HL-60/S4 treated with phorbol 12-myristate 13-acetate at 8.2 ng/mL for 4 days and 3 days (cell line): ENCODE results near the gene PIK3AP1.

Experiments used
- in situ Hi-C: fragments of 300-500 bp; cut with MboI; formaldehyde crosslinking; loops from 2 replicates; pipeline ENCODE4 v1.15.0; 2022; ENCODE audit warnings: low sequenced_read_pairs

Gene PIK3AP1

DNA sequence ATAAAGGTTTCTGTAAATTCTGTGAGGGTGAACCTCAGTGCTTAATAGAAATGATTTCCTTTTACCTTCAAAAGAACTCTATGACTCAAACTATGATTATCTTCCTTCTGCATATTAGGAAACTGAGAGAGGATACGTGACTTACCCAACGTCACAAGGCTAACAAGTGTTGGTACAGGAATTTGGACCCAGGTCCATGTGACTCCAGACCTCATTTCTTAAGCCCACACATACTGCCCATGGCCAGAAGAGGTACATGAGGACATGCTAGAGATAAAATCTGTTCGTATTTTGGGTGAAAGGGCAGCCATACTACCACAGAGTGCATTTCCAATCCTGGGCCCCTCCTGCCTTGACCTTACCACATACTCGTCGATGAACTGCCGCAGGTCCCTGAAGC is 72.0 kb downstream of the PIK3AP1 start:
- in situ Hi-C loops: loop anchor here (10.0 to 25.0 kb wide), 2 partner anchors 67 to 189 kb away; partner anchors contain the start of gene LCOR

DNA sequence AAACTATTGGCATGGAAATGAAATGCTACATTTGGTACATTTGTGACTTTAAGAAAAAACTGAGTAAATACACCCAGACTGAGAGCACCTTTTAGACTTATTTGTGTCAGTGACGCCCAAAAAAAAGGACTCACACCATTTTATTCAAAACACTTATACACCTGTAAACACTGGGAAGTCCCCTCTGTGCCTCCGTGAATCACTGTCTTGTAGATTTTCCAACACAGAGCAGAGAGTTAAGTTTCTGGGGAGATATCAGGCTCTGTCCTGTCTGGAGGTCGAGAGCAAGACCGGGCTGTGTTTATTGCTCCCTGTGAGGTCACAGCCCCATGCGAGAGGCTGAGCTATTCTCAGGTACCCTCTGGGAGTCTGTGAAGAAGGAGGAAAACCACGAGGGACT is 72.8 kb downstream of the PIK3AP1 start:
- in situ Hi-C loops: loop anchor here (10.0 to 25.0 kb wide), 2 partner anchors 67 to 190 kb away; partner anchors contain the start of gene LCOR

DNA sequence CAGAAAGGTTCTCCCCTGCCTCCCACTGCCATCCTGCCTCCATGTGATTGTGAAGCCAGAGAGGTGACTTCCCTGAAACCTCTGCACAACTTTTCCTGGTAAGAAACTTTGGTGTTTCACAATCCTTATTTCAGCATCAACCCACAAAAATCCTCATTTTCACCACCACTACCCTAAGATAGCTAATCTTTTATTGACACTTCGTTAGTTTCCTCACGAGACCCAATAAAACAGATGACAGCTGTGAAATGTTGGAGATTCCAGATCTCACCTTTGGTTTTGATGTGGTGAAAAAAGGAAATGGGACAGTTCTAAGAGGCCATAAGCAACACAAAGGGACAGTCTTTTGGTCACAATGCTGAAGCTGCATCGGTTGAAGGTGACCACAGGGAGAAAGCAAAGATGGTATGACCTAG is 73.6 kb downstream of the PIK3AP1 start:
- in situ Hi-C loops: loop anchor here (10.0 to 25.0 kb wide), 2 partner anchors 68 to 191 kb away; partner anchors contain the start of gene LCOR

DNA sequence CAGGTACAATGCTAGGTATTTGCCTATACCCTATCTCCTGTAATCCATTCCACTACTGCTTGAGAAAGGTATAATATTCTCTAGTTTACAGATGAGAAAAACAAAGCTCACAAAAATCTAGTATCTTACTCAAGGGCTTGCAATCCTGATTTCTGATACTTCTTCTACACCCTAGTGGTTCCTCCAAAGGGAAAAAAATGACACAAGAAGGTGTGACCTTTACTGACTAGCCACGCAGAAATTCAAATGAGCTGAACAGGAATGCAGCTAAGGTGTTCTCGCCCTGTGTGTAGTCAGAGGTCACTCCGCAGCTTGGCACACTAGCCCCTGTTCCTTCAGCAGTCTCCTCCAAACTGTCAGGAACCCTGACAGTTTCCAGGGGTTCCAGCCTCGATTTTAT is 74.0 kb downstream of the PIK3AP1 start:
- in situ Hi-C loops: loop anchor here (10.0 to 25.0 kb wide), 2 partner anchors 68 to 191 kb away; partner anchors contain the start of gene LCOR

DNA sequence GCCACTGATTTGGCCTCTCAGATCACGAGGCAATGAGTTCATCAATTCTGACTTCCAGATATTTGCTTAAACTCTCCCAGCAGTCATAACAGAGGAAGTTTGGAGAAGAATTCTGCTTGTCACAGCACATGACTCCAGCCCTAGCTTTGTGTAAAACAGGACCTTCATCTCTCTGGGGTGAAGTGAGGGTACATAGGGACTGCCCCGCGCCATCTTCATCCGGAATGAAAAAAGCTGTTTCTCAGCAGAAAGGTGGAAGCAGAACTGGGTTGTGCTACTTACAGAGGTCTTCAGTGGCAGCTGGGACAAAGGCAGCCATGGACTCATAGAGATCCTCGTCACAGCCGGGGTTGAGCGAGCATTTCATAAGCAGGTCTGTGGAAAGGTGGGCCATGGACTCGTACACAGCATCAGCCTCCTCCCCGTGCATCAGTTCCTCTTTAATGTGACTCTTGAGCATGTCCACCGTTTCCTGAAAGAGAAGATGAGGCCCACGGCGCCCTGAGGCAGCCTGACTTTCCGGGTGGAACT is 75.1 kb downstream of the PIK3AP1 start:
- in situ Hi-C loops: loop anchor here (10.0 to 25.0 kb wide), 2 partner anchors 70 to 192 kb away; partner anchors contain the start of gene LCOR

DNA sequence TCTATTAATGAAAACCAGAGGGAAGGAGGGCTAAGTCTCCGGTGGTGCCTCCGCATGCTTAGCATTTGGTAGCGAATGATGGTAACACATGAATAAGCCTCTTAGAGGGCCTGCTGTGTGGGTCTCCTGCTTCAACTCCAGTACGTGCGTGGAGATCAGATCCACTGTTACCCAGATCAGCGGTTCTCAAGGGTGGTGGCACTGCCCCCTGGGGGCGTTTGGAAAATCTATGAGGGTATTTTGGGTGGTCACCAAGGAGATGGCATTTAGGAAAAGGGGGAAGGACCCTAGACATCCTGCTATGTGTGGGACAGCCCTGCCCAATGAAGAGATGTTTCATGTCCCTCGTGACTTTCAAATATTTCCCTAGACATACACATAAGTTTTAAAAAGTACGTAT is 76.4 kb downstream of the PIK3AP1 start:
- in situ Hi-C loops: loop anchor here (10.0 to 25.0 kb wide), 2 partner anchors 71 to 193 kb away; partner anchors contain the start of gene LCOR

DNA sequence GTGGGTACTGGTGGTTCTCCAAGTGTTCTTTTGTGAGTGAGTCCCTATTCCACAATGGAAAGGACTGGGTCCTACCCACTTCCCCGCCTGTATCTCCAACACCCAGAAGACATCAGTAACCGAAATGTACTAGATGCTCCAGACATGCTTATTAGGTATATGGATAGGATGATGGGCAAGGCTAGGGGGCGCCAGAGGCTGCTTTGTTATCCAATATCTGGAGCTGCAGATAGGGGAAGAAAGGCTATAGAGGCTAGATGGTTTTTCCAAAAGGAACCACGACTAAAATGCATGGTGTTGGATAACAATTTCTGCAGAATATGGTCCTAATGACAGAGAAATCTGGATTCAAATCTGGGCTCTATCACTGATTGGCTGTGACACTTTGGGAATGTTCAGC is 77.3 kb downstream of the PIK3AP1 start:
- in situ Hi-C loops: loop anchor here (10.0 to 25.0 kb wide), 2 partner anchors 72 to 194 kb away; partner anchors contain the start of gene LCOR

DNA sequence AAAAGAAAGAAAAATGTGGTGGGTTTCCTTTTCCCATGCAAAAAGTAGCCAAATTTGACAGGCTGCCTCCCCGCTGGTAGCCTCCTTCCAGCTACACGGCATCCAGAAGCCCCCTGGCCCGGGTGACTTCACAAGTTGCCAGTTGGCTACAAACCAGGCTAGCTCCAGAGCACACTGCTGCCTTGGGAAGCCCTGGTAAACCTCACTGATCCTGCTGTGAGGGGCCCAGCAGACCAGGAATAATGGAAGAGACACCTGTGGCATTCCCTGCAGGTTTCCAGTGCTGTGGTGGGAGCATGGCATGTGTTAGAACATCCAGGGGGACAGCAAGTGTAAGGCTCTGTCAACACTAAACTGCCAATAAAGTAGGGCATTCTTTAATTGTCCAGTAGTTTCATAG is 77.8 kb downstream of the PIK3AP1 start:
- in situ Hi-C loops: loop anchor here (10.0 to 25.0 kb wide), 2 partner anchors 72 to 195 kb away; partner anchors contain the start of gene LCOR

DNA sequence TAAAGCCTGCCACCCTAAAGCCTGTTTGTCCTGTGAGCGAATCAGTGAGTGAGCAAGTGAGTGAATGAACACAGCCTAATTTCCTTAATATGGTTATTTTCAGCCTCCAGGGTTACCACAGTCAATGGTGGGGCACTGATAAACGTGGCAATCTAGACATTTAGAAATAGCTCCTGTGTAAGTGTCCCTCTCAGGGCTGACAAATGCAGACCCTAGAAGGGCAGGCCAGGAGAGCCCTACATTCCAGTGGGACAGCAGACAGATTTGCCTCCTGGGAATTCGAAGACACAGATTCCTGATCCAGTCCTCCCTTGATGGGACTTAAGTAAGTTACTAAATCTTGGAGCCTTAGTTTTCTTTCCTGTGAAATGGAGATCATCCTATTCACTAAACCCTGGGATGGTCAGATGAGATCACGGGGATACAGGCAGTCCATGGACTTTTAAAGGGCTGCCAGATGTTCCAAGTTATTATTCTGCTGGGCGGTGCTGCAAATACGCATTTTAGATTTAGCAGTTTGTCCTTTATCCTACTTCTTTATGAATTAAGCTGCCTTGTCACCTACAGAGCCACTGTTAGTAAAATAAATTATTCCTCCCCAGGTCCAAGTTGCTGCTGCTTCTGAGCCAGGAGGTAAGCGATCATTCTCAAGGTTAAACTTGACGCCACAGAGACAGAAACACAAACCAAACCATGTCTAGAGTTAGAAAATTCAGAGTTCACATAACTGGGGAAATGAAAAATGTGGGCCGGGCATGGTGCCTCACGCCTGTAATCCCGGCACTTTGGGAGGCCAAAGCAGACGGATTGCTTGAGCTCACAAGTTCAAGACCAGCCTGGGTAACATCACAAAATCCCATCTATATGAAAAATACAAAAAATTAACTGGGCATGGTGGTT is 78.7 kb downstream of the PIK3AP1 start:
- in situ Hi-C loops: loop anchor here (10.0 to 25.0 kb wide), 2 partner anchors 73 to 196 kb away; partner anchors contain the start of gene LCOR

DNA sequence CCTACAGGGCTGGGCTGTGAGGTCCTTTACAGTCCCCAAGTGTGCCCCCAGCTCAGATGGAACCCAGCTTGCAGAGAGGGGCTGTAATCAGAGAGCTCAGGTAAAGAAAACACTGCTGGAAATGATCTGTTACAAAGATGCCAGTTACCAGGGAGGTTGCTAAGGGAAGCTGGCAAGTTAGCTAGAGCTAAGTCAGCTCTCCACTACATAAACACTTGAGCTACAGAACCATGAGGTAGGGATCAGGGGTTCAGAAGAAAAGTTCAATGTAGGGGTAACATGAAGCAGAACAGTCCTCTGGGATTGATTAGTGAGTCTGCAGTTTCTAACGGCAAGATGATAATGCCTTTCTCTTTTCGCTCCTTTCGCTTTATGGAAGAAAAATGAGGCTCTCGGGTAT is 80.4 kb downstream of the PIK3AP1 start:
- in situ Hi-C loops: loop anchor here (10.0 to 25.0 kb wide), 2 partner anchors 75 to 197 kb away; partner anchors contain the start of gene LCOR

DNA sequence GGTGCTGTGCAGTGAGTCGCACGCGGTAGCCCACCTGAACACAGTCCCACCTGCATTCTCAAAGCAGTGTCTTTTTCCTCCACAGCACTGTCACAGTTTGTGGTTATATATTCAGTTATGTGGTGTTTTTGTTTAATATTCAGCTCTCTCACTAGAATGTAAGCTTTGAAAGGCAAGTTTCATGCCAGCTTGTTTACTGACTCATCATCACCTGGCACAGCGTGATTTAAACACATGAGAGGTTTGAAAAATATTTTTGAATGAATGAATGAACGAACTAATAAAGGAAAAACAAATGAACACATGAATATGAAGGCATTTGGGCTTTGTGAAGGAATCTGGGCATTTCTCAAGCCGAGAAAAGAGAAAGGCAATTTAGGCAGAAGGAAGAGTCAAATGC is 81.6 kb downstream of the PIK3AP1 start:
- in situ Hi-C loops: loop anchor here (25.0 kb wide), 1 partner anchor 199 kb away; the partner anchor contains the start of gene LCOR

DNA sequence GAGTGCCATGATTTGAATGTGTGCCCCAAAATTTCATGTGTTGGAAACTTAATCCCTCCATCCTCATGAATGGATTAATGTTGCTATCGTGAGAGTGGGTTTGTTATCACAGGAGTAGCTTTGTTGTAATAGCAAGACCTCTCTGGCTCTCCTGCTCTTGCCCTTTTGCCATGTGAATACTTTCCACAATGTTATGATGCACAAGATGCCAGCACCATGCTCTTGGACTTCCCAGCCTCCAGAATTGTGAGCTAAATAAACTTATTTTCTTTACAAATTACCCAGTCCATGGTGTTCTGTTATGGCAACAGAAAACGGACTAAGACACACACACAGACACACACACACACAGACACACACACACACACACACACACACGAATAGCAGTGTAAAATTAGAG is 82.2 kb downstream of the PIK3AP1 start:
- in situ Hi-C loops: loop anchor here (25.0 kb wide), 1 partner anchor 199 kb away; the partner anchor contains the start of gene LCOR

DNA sequence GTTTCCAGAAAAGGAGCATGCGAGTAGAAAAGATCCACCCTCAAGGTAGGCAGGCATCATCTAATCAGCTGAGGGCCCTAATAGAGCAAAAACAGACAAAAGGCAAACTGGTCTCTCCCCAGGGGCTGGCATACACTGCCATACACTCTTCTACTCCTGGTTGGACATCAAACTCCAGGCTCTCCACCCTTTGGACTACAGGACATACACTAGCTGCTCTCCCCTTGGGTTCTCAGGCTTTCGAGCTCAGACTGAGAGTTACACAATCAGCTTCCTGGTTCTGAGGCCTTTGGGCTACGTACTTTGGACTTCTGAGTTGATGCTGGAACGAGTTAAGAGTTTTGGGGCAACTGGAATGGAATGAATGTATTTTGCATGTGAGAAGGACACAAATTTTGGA is 82.6 kb downstream of the PIK3AP1 start:
- in situ Hi-C loops: loop anchor here (25.0 kb wide), 1 partner anchor 200 kb away; the partner anchor contains the start of gene LCOR

DNA sequence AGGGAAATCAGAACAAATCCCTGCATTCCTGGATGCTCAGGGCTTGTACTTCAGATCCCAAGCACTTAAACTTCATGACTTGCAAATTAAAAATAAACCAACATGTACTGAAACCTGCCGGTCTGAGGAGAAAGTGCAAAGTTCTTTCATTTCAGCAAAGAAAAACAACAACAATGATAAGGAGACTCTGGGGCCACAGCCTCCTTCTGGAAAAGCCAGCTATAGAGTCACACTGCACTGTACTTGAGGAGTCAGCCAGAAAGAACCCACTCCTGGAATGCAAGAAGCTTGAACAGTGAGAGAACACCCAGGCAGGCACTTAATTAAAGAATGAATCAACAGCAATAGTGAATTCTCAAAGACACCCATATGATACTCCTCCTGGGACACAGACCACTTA is 83.8 kb downstream of the PIK3AP1 start:
- in situ Hi-C loops: loop anchor here (25.0 kb wide), 1 partner anchor 201 kb away; the partner anchor contains the start of gene LCOR

DNA sequence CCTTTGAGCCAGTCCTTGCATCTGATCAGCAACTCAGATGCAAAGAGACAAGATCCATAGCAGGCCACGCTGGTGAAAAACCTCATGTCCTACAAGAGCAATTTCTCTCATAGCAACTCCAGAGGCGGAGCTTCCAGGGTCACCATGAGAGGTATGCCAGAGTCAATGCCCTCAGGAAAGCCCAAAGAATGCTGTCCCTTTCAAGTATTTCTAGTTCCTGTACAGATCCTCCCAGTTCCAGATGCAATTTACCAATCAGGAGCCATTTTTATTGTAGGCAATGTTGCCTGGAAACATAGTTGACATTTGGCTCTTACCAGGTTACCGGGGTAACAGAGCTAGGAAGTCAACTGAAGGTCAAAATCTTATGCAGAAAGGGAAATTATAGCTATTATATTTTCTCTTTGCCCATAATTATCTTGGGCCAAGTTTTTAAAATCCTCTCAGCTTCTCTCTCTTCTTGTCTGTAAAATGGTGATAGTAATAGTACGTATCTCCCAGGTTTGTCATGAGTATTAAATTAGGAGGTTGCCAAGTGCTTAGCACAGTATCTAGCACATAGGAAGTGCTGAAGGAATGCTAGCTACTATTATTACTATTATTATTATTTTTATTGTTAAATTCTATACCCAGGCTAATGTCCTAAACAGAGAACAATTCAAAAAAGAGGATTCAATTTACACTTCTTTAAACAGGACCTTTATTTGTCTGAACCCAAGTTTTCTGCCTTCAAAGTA is 87.2 kb downstream of the PIK3AP1 start:
- in situ Hi-C loops: loop anchor here (25.0 kb wide), 1 partner anchor 204 kb away; the partner anchor contains the start of gene LCOR

DNA sequence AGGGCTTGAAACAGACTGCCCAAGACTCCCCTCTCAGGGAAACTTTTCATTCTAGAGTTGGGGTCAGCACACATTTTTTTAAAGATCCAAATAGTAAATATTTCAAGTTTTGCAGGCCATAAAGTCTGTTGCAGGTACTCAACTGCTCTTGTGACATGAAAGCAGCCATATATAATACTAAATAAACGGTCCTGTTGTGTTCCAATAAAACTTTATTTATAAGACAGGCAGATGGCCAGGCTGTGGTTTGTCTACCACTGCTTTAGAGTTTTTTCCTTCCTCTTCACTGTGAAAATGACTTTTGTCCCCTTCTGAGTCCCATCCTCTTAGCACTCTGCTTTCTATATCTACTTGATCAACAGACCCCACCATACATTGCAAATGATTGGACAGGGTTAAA is 93.0 kb downstream of the PIK3AP1 start:
- in situ Hi-C loops: loop anchor here (25.0 kb wide), 1 partner anchor 210 kb away; the partner anchor contains the start of gene LCOR

DNA sequence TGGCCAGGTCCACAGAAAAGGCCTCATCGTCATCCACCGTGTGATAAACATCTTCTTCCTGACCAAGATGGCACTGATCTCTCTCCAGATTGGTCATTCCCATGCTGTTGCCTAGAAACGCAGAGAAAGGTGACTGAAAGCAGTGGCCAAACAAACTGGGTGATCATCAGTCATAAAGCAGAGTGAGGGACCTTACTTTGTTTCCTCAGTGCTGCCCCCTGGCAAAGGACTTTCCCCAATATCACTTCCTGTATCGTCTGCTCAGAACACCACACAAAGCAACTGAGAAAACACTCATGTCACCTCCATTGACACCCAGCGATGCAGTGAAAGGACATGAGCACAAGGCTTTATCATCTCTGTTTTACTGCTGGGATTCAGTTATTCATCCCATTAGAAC is 93.5 kb downstream of the PIK3AP1 start:
- in situ Hi-C loops: loop anchor here (25.0 kb wide), 1 partner anchor 211 kb away; the partner anchor contains the start of gene LCOR

DNA sequence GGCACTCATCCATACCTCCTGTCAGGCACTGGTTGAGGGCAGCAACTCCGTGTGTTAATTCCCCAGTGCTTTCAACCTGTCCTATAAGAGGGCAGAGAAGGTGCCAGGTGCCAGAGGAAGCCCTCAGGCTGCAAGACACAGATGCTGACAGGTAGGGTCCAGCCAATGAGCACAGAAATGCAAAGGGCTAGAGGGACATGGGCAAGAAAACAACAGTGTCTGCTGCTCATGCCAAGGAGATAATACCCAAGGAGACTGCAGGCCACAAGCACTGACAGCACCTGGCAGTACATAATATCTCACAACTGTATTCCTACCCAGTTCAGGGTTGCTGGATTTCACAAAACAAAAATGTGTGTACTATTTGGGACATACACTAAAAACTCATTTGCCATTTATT is 95.1 kb downstream of the PIK3AP1 start:
- in situ Hi-C loops: loop anchor here (25.0 kb wide), 1 partner anchor 212 kb away; the partner anchor contains the start of gene LCOR

DNA sequence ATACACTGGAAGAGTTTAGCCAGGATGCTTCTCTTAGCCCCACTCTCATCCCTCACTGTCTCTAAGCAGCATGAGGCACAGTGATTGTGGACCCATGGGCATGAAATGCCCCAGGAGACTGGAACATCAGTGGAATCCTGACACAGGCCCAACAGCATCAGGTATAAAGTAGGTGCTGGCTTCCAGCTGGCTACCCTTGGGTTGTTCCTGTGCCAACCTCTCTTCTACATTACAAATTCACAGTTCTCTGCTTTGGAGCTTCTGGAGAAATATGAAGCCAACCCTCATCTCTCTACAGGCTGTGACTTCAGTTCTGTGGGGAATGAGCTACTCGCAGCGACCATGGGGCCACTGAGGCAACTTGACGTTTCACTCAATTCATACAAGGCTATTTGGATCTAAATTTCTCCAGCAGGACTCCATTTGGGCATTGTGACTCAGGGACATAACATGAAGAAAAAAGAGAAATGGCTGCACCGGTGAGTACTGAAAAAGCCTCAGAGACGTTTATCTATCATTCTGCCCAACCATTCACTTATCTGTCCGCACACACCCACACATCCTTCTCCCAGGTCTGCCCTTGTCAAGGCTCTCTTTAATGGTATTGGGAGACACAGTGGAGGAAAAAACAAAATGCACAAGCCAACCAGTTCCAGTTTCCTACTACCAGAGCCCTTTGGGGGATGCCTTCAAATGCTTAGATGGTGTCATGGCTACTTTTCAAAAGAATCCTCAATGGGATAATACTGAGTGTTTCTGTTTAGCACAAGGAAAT is 98.1 kb downstream of the PIK3AP1 start:
- in situ Hi-C loops: no loop called here
